ENCODE data around the gene MRGPRX2. TPM values are rescaled to one million over a fixed set of nuclear protein-coding genes. Genes with fewer than 3 reads are reported as not detected.

The MRGPRX2 gene
- total RNA-seq, 4 donors from 2014 or later = not detected

- H3K27ac ChIP-seq = peak overlapping the region; percentile 66 to 81 (median 68)
- no peak for TF ChIP-seq POLR2AphosphoS5 (IDR thresholded peaks at IDR 0.05)
- TF ChIP-seq POLR2A (IDR thresholded peaks at IDR 0.05) = no peak
- TF ChIP-seq CTCF (IDR thresholded peaks at IDR 0.05) = no peak
- TF ChIP-seq EP300 (IDR thresholded peaks at IDR 0.05; ENCODE audit: low read depth) = no peak
- H3K4me1 ChIP-seq = peaks cover 0 to 36% (median 15%) of the 10 kb centered on the region in 4 donors
- intact Hi-C loops (cut with DNase I; ENCODE audit: low total_unique reads) = no loop called here
- H3K36me3 ChIP-seq = no peaks in the 10 kb centered on the region
- in situ Hi-C loops (cut with MboI; ENCODE audit: low pct_ligation_motif_present in 1 of 4, low pct_unique_long_range_greater_than_20kb in 1 of 4, low sequenced_read_pairs in 3 of 4) = no loop called here
- no peaks in the 10 kb centered on the region for H3K9me3 ChIP-seq
- no peaks in the 10 kb centered on the region for H3K27me3 ChIP-seq
- WGBS, 2 donors (ENCODE audit: low coverage in 1 of 2) = 29% methylated on average over 1 of the region's 1 CpG; no CpG with 5 or more reads in 1 of the 2 donors
- H3K4me3 ChIP-seq = no peak overlapping the region
- peak; percentile 71 for DNase-seq
Measured at GRCh38 chr11:19102521-19102900, 42.0 kb upstream of the MRGPRX2 start.

DNA sequence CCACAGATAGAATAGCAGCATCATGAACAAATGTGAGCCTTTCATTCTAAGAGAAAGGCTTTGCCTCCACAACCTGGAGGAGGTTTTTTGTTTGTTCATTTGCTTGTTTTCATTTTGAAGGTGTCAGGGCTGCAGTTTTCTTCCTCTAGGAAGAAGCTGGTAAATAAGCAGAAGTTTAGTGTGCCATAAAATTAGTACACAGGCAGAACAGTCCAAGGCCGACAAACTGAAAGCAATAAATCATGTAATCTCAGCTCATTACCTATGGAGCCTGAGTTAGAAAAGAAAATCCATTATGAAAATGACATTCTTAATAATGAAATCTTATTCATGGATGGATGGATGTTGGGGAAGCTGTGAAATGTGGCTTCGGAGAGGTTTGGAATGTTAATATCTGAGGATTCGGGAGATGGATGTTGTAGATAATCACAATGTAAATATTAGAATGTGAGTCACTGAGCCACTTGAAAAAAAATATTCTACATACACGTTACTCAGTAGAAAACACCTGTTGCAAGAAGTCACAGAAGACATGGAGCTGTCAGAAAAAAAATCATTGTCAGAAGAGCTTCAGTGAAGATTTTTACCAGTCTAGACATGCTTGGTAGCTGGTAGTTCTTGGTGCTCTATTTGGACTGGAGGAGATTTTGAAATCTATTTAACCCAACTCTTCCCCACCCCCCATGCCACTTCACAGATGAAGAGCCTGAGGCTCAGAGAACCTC, 41.4 kb upstream of the MRGPRX2 start:
- Histone ChIP-seq H3K27ac (peak overlapping the region; percentile 66 to 81 (median 68)), H3K4me3 (no peak overlapping the region), H3K27me3 (peaks cover 3% of the 10 kb centered on the region), H3K36me3 (no peaks in the 10 kb centered on the region), H3K4me1 (peaks cover 0 to 36% (median 15%) of the 10 kb centered on the region in 4 donors), H3K9me3 (no peaks in the 10 kb centered on the region)
- no peak for DNase-seq
- intact Hi-C loops (cut with DNase I; ENCODE audit: low total_unique reads) (no loop called here), in situ Hi-C loops (cut with MboI; ENCODE audit: low pct_ligation_motif_present in 1 of 4, low pct_unique_long_range_greater_than_20kb in 1 of 4, low sequenced_read_pairs in 3 of 4) (no loop called here)
- TF ChIP-seq POLR2AphosphoS5 (IDR thresholded peaks at IDR 0.05) = peak in 1 of 3 donors; percentile 27
- no peak for TF ChIP-seq POLR2A (IDR thresholded peaks at IDR 0.05)
- TF ChIP-seq CTCF (IDR thresholded peaks at IDR 0.05) = no peak
- no peak for TF ChIP-seq EP300 (IDR thresholded peaks at IDR 0.05; ENCODE audit: low read depth)
- WGBS, 2 donors (ENCODE audit: low coverage in 1 of 2) = 15 to 31% methylated on average over 2 to 4 of the region's 4 CpGs

GRCh38 chr11:19100885-19101284, 40.4 kb upstream of the MRGPRX2 start:
- in situ Hi-C loops (cut with MboI; ENCODE audit: low pct_ligation_motif_present in 1 of 4, low pct_unique_long_range_greater_than_20kb in 1 of 4, low sequenced_read_pairs in 3 of 4) (no loop called here), intact Hi-C loops (cut with DNase I; ENCODE audit: low total_unique reads) (no loop called here)
- Histone ChIP-seq H3K27me3 (peaks cover 5% of the 10 kb centered on the region), H3K4me1 (peaks cover 0 to 36% (median 15%) of the 10 kb centered on the region in 4 donors), H3K9me3 (no peaks in the 10 kb centered on the region), H3K4me3 (no peak overlapping the region), H3K27ac (no peak overlapping the region), H3K36me3 (no peaks in the 10 kb centered on the region)
- 81 to 92% methylated on average over 4 of the region's 4 CpGs for WGBS, 2 donors (ENCODE audit: low coverage in 1 of 2)
- TF ChIP-seq CTCF (IDR thresholded peaks at IDR 0.05) (no peak), POLR2AphosphoS5 (IDR thresholded peaks at IDR 0.05) (no peak), EP300 (IDR thresholded peaks at IDR 0.05; ENCODE audit: low read depth) (no peak), POLR2A (IDR thresholded peaks at IDR 0.05) (no peak)
- no peak for DNase-seq

DNA sequence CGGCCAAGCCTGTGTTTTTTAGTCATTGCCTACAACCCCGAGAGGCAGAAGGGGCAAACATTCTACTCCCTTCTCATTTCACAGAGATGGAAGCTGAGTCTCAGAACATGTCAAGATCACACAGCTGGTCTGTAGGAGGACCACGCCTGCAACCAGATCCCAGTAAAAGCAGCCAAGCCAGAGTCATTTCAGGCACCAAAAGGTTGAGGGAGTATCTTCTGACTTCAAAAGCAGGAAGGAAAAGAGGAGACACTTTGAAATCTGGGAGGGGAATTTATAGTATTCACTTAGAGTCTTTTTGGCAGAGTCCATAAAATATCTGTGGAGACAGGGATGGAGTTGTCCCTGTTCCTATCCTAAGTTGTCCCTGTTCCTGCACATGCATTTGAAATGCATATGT, 38.6 kb upstream of the MRGPRX2 start:
- TF ChIP-seq CTCF (IDR thresholded peaks at IDR 0.05) (no peak), POLR2AphosphoS5 (IDR thresholded peaks at IDR 0.05) (no peak), EP300 (IDR thresholded peaks at IDR 0.05; ENCODE audit: low read depth) (no peak), POLR2A (IDR thresholded peaks at IDR 0.05) (no peak)
- no peaks in the 10 kb centered on the region for H3K36me3 ChIP-seq
- peaks cover 7% of the 10 kb centered on the region for H3K27me3 ChIP-seq
- intact Hi-C loops (cut with DNase I; ENCODE audit: low total_unique reads) = no loop called here
- H3K27ac ChIP-seq = no peak overlapping the region
- in situ Hi-C loops (cut with MboI; ENCODE audit: low pct_ligation_motif_present in 1 of 4, low pct_unique_long_range_greater_than_20kb in 1 of 4, low sequenced_read_pairs in 3 of 4) = loop anchor here in 1 of 4 donors (25.0 kb wide), 1 partner anchor 112 kb away; no protein-coding TSS in a partner anchor
- WGBS, 2 donors (ENCODE audit: low coverage in 1 of 2) = 81% methylated on average over 3 of the region's 3 CpGs; no CpG with 5 or more reads in 1 of the 2 donors
- DNase-seq = no peak
- H3K4me1 ChIP-seq = peaks cover 0 to 36% (median 11%) of the 10 kb centered on the region in 4 donors
- no peak overlapping the region for H3K4me3 ChIP-seq
- H3K9me3 ChIP-seq = no peaks in the 10 kb centered on the region

All from transverse colon (tissue), 4 donors.